Neural progenitor cell (in vitro differentiated cells): Measurements from ENCODE around the gene OGDHL. TPM values are rescaled to one million over a fixed set of nuclear protein-coding genes. Genes with fewer than 3 reads are reported as not detected.

ENCODE experiments used
- DNase-seq: peaks from one replicate; pipeline ENCODE4 v3.0.0-alpha.2; 2016; ENCODE audit warnings: low spot score
- H2AFZ ChIP-seq: fragments of 200-600 bp; sonication (generic); replicated peaks from 2 replicates; pipeline ENCODE4 v1.6.1; 2016; ENCODE audit warnings: antibody characterized with exemption
- H3F3A ChIP-seq: fragments of 200-600 bp; sonication (generic); 2 replicates; pipeline ENCODE4 v1.6.1; 2016; ENCODE audit warnings: antibody characterized with exemption, low read depth
- H3K27ac ChIP-seq: fragments of 200-600 bp; sonication (generic); 2 replicates; pipeline ENCODE4 v1.5.1; 2016; ENCODE audit warnings: mild to moderate bottlenecking
- H3K27me3 ChIP-seq: fragments of 200-600 bp; sonication (generic); 2 replicates; pipeline ENCODE4 v1.6.1; 2016; ENCODE audit warnings: mild to moderate bottlenecking, moderate library complexity
- H3K36me3 ChIP-seq: fragments of 200-600 bp; sonication (generic); 2 replicates; pipeline ENCODE4 v1.5.1; 2016
- H3K4me1 ChIP-seq: fragments of 200-600 bp; sonication (generic); 2 replicates; pipeline ENCODE4 v1.6.1; 2016; ENCODE audit warnings: mixed run types
- H3K4me2 ChIP-seq: fragments of 200-600 bp; sonication (generic); 2 replicates; pipeline ENCODE4 v1.6.1; 2016
- H3K4me3 ChIP-seq: fragments of 200-600 bp; sonication (generic); 2 replicates; pipeline ENCODE4 v1.5.1; 2016
- H3K79me2 ChIP-seq: fragments of 200-600 bp; sonication (generic); 2 replicates; pipeline ENCODE4 v1.6.1; 2016; ENCODE audit warnings: low read depth
- H3K9ac ChIP-seq: fragments of 200-600 bp; sonication (generic); 2 replicates; pipeline ENCODE4 v1.6.1; 2016
- H3K9me3 ChIP-seq: fragments of 200-600 bp; sonication (generic); 2 replicates; pipeline ENCODE4 v1.5.1; 2016; ENCODE audit warnings: low read depth
- H4K20me1 ChIP-seq: fragments of 200-600 bp; sonication (generic); 2 replicates; pipeline ENCODE4 v1.6.1; 2016; ENCODE audit warnings: low read depth
- H3K27ac Mint-ChIP-seq: 3 replicates; pipeline ENCODE4 v1.8.0; 2021; ENCODE audit warnings: mixed read lengths
- H3K27me3 Mint-ChIP-seq: 2 replicates; pipeline ENCODE4 v1.8.0; 2022; ENCODE audit warnings: low read depth, mild to moderate bottlenecking, inconsistent platforms, moderate library complexity, mixed read lengths; ENCODE audit not compliant: insufficient read depth
- H3K36me3 Mint-ChIP-seq: 3 replicates; pipeline ENCODE4 v1.8.0; 2021; ENCODE audit warnings: mixed read lengths
- H3K4me1 Mint-ChIP-seq: 3 replicates; pipeline ENCODE4 v1.8.0; 2021; ENCODE audit warnings: mixed read lengths
- H3K4me3 Mint-ChIP-seq: 3 replicates; pipeline ENCODE4 v1.8.0; 2021; ENCODE audit warnings: mild to moderate bottlenecking, moderate library complexity, mixed read lengths
- H3K9me3 Mint-ChIP-seq: 3 replicates; pipeline ENCODE4 v1.8.0; 2020; ENCODE audit warnings: mixed read lengths
- CTCF ChIP-seq: fragments of 200-600 bp; sonication (generic); IDR thresholded peaks from 2 replicates; pipeline ENCODE4 v1.5.1; 2017; ENCODE audit warnings: antibody characterized with exemption, mild to moderate bottlenecking
- EZH2 ChIP-seq: fragments of 200-600 bp; sonication (generic); IDR thresholded peaks from 2 replicates; pipeline ENCODE4 v1.6.1; 2017; ENCODE audit warnings: antibody characterized with exemption, mild to moderate bottlenecking, moderate library complexity
- EZH2phosphoT487 ChIP-seq: fragments of 200-600 bp; sonication (generic); IDR thresholded peaks from 2 replicates; pipeline ENCODE4 v1.6.1; 2017; ENCODE audit warnings: antibody characterized with exemption
- total RNA-seq: library from RNA; depleted of rRNA; stranded (reverse); fragments of >200 nt; gene quantifications from 2 replicates; pipeline ENCODE4 v1.2.3, GENCODE V29; 2015; ENCODE audit warnings: low replicate concordance

Gene OGDHL
- total RNA-seq, 1 donor from 2014 or later = 0.34 TPM

GRCh38 chr10:49742683-49743463 is 19.2 kb downstream of the OGDHL start:
- no peak for DNase-seq
- no peaks in the 10 kb centered on the region for H3K4me1 ChIP-seq
- H3K27me3 ChIP-seq = no peaks in the 10 kb centered on the region
- H3K9me3 ChIP-seq = no peaks in the 10 kb centered on the region
- no peaks in the 10 kb centered on the region for H3K36me3 Mint-ChIP-seq
- no peak overlapping the region for H3K27ac Mint-ChIP-seq
- no peak overlapping the region for H2AFZ ChIP-seq
- no peaks in the 10 kb centered on the region for H3K79me2 ChIP-seq
- TF ChIP-seq CTCF = no peak
- TF ChIP-seq EZH2 = no peak
- no peak for TF ChIP-seq EZH2phosphoT487
- H3K27me3 Mint-ChIP-seq = peaks cover 5% of the 10 kb centered on the region
- H3K36me3 ChIP-seq = no peaks in the 10 kb centered on the region
- no peaks in the 10 kb centered on the region for H3F3A ChIP-seq
- peaks cover 5% of the 10 kb centered on the region for H3K4me1 Mint-ChIP-seq
- no peak overlapping the region for H3K9ac ChIP-seq
- no peak overlapping the region for H3K27ac ChIP-seq
- no peak overlapping the region for H3K4me3 Mint-ChIP-seq
- H3K4me3 ChIP-seq = no peak overlapping the region
- H4K20me1 ChIP-seq = no peaks in the 10 kb centered on the region
- no peak overlapping the region for H3K4me2 ChIP-seq
- no peaks in the 10 kb centered on the region for H3K9me3 Mint-ChIP-seq

- Histone ChIP-seq H3K4me2 (no peak overlapping the region), H3K79me2 (no peaks in the 10 kb centered on the region), H3K27ac (no peak overlapping the region), H3K4me1 (no peaks in the 10 kb centered on the region), H3K9ac (no peak overlapping the region), H4K20me1 (no peaks in the 10 kb centered on the region), H3K4me3 (no peak overlapping the region), H2AFZ (no peak overlapping the region), H3F3A (no peaks in the 10 kb centered on the region), H3K9me3 (no peaks in the 10 kb centered on the region), H3K27me3 (no peaks in the 10 kb centered on the region), H3K36me3 (no peaks in the 10 kb centered on the region)
- H3K36me3 Mint-ChIP-seq = no peaks in the 10 kb centered on the region
- TF ChIP-seq CTCF (no peak), EZH2 (no peak), EZH2phosphoT487 (no peak)
- no peaks in the 10 kb centered on the region for H3K4me1 Mint-ChIP-seq
- peaks cover 5% of the 10 kb centered on the region for H3K27me3 Mint-ChIP-seq
- H3K9me3 Mint-ChIP-seq = no peaks in the 10 kb centered on the region
- peak overlapping the region; percentile 2 for H3K4me3 Mint-ChIP-seq
- DNase-seq = no peak
- H3K27ac Mint-ChIP-seq = no peak overlapping the region
These were observed 20.8 kb downstream of the OGDHL start for GRCh38 chr10:49741108-49741995.

GRCh38 chr10:49740346-49741107 is 21.6 kb downstream of the OGDHL start:
- TF ChIP-seq EZH2phosphoT487 (no peak), CTCF (no peak), EZH2 (no peak)
- Histone ChIP-seq H4K20me1 (no peaks in the 10 kb centered on the region), H2AFZ (no peak overlapping the region), H3K4me2 (no peak overlapping the region), H3K4me3 (no peak overlapping the region), H3K27ac (no peak overlapping the region), H3K27me3 (no peaks in the 10 kb centered on the region), H3K79me2 (no peaks in the 10 kb centered on the region), H3F3A (no peaks in the 10 kb centered on the region), H3K4me1 (no peaks in the 10 kb centered on the region), H3K9ac (no peak overlapping the region), H3K9me3 (no peaks in the 10 kb centered on the region), H3K36me3 (no peaks in the 10 kb centered on the region)
- no peak for DNase-seq
- H3K4me3 Mint-ChIP-seq = no peak overlapping the region
- no peak overlapping the region for H3K27ac Mint-ChIP-seq
- H3K27me3 Mint-ChIP-seq = peaks cover 5% of the 10 kb centered on the region
- H3K4me1 Mint-ChIP-seq = no peaks in the 10 kb centered on the region
- H3K36me3 Mint-ChIP-seq = peaks cover under 1% of the 10 kb centered on the region
- no peaks in the 10 kb centered on the region for H3K9me3 Mint-ChIP-seq
